IMR-90 (cell line): Measurements from ENCODE around the gene CLIC5. TPM values are rescaled to one million over a fixed set of nuclear protein-coding genes. Genes with fewer than 3 reads are reported as not detected.

ENCODE experiments used
- ATAC-seq: fragments of 200-7000 bp; cut with Tn5 transposase; 2 replicates; pipeline ENCODE4 v1.9.1; 2020; ENCODE audit warnings: low read depth, mild to moderate bottlenecking, moderate library complexity
- BruUV-seq: library from RNA; stranded (reverse); fragments of 400-500 nt; replicated peaks from 2 replicates; lab custom pipeline; 2021; lab: Mats Ljungman, UMichigan
- CTCF ChIA-PET: fragments of 300-600 bp; formaldehyde crosslinking; extraction: SDS; loops from one replicate; lab custom pipeline; 2021; ENCODE audit warnings: antibody characterized with exemption; lab: Yijun Ruan, JAX
- POLR2A ChIA-PET: fragments of 300-600 bp; sonication (Branson Sonifier 250); formaldehyde crosslinking; loops from one replicate; lab custom pipeline; 2022; ENCODE audit warnings: antibody characterized with exemption; ENCODE audit not compliant: unreplicated experiment; lab: Charles Lee
- DNase-seq: peaks from one replicate; pipeline ENCODE4 v3.0.0; 2013
- H2AFZ ChIP-seq: replicated peaks from 2 replicates; pipeline ENCODE3; 2013; ENCODE audit warnings: low read length, mild to moderate bottlenecking; ENCODE audit not compliant: poor library complexity
- H2AK5ac ChIP-seq: 2 replicates; pipeline ENCODE4 v1.6.1; 2013; ENCODE audit warnings: low read depth, low read length, inconsistent platforms
- H2AK9ac ChIP-seq: replicated peaks from 2 replicates; pipeline ENCODE3; 2013; ENCODE audit warnings: mild to moderate bottlenecking, low read depth, low read length, moderate library complexity; ENCODE audit not compliant: poor library complexity
- H2BK120ac ChIP-seq: 2 replicates; pipeline ENCODE4 v1.6.1; 2013; ENCODE audit warnings: low read depth, low read length, inconsistent platforms
- H2BK15ac ChIP-seq: 3 replicates; pipeline ENCODE4 v1.6.1; 2013; ENCODE audit warnings: low read depth, low read length, inconsistent platforms
- H2BK20ac ChIP-seq: 2 replicates; pipeline ENCODE4 v1.6.1; 2013; ENCODE audit warnings: low read depth, mild to moderate bottlenecking, inconsistent platforms, low read length, moderate library complexity
- H2BK5ac ChIP-seq: 2 replicates; pipeline ENCODE4 v1.6.1; 2013; ENCODE audit warnings: mild to moderate bottlenecking, low read depth, low read length, inconsistent platforms; ENCODE audit not compliant: poor library complexity, severe bottlenecking
- H3K14ac ChIP-seq: replicated peaks from 2 replicates; pipeline ENCODE4 v1.6.1; 2013; ENCODE audit warnings: low read depth, low read length, inconsistent platforms
- H3K18ac ChIP-seq: 2 replicates; pipeline ENCODE4 v1.6.1; 2013; ENCODE audit warnings: low read depth, low read length, control low read depth
- H3K23ac ChIP-seq: 2 replicates; pipeline ENCODE4 v1.6.1; 2013; ENCODE audit warnings: low read depth, low read length, inconsistent platforms
- H3K27ac ChIP-seq: 2 replicates; pipeline ENCODE4 v1.5.1; 2013; ENCODE audit warnings: mild to moderate bottlenecking, control low read depth, low read length; ENCODE audit not compliant: insufficient read depth
- H3K27me3 ChIP-seq: 2 replicates; pipeline ENCODE4 v1.6.1; 2013; ENCODE audit warnings: low read length; ENCODE audit not compliant: control insufficient read depth, insufficient read depth
- H3K36me3 ChIP-seq: 2 replicates; pipeline ENCODE4 v1.6.1; 2013; ENCODE audit warnings: low read length, mixed read lengths; ENCODE audit not compliant: control insufficient read depth, insufficient read depth
- H3K4ac ChIP-seq: 2 replicates; pipeline ENCODE4 v1.6.1; 2013; ENCODE audit warnings: low read depth, low read length, inconsistent platforms
- H3K4me1 ChIP-seq: 2 replicates; pipeline ENCODE4 v1.6.1; 2013; ENCODE audit warnings: low read length, mixed read lengths; ENCODE audit not compliant: control insufficient read depth, insufficient read depth
- H3K4me2 ChIP-seq: 2 replicates; pipeline ENCODE4 v1.6.1; 2013; ENCODE audit warnings: low read depth, mild to moderate bottlenecking, control low read depth, low read length, moderate library complexity
- H3K4me3 ChIP-seq: 2 replicates; pipeline ENCODE4 v1.5.1; 2013; ENCODE audit warnings: low read depth, mild to moderate bottlenecking, control low read depth, low read length, moderate library complexity; ENCODE audit not compliant: insufficient read depth
- H3K56ac ChIP-seq: 2 replicates; pipeline ENCODE4 v1.6.1; 2013; ENCODE audit warnings: low read length, inconsistent platforms; ENCODE audit not compliant: insufficient read depth; ENCODE audit errors: extremely low read depth
- H3K79me1 ChIP-seq, 2 experiments: 2 replicates each; pipeline ENCODE4 v1.6.1; 2013; ENCODE audit warnings: low read length in 2 of 2, inconsistent platforms in 1 of 2, low read depth in 1 of 2
- H3K9ac ChIP-seq: 2 replicates; pipeline ENCODE4 v1.6.1; 2013; ENCODE audit warnings: low read depth, low read length, control low read depth
- H3K9me1 ChIP-seq: 2 replicates; pipeline ENCODE4 v1.6.1; 2013; ENCODE audit warnings: low read length, inconsistent platforms; ENCODE audit not compliant: insufficient read depth
- H3K9me3 ChIP-seq: 2 replicates; pipeline ENCODE4 v1.6.1; 2013; ENCODE audit warnings: low read length; ENCODE audit not compliant: control insufficient read depth, insufficient read depth
- H4K20me1 ChIP-seq: 2 replicates; pipeline ENCODE4 v1.6.1; 2013; ENCODE audit warnings: low read length, inconsistent platforms; ENCODE audit not compliant: insufficient read depth
- H4K5ac ChIP-seq: 2 replicates; pipeline ENCODE4 v1.6.1; 2013; ENCODE audit warnings: mild to moderate bottlenecking, low read depth, low read length, control low read depth
- H4K8ac ChIP-seq, 2 experiments: 2 replicates each; pipeline ENCODE4 v1.6.1; 2013; ENCODE audit warnings: low read depth in 2 of 2, low read length in 2 of 2, control low read depth in 1 of 2, inconsistent platforms in 1 of 2
- H4K91ac ChIP-seq: 2 replicates; pipeline ENCODE4 v1.6.1; 2013; ENCODE audit warnings: low read depth, low read length, inconsistent platforms; ENCODE audit not compliant: insufficient read depth
- CEBPB ChIP-seq: IDR thresholded peaks from 2 replicates; pipeline ENCODE4 v1.6.1; 2012; ENCODE audit warnings: low read depth, low read length, improper control_type of control experiment
- FOS ChIP-seq: fragments of 150-350 bp; IDR thresholded peaks from 2 replicates; pipeline ENCODE4 v1.6.1; 2016; ENCODE audit warnings: low read depth, low read length
- MAFK ChIP-seq: IDR thresholded peaks from 2 replicates; pipeline ENCODE4 v1.6.1; 2012; ENCODE audit warnings: low read depth, low read length, improper control_type of control experiment
- MXI1 ChIP-seq: IDR thresholded peaks from 2 replicates; pipeline ENCODE4 v1.6.1; 2012; ENCODE audit warnings: low read depth, mild to moderate bottlenecking, low read length, moderate library complexity, borderline replicate concordance
- RAD21 ChIP-seq: IDR thresholded peaks from 2 replicates; pipeline ENCODE4 v1.6.1; 2012; ENCODE audit warnings: low read length, improper control_type of control experiment
- RFX5 ChIP-seq: IDR thresholded peaks from 2 replicates; pipeline ENCODE4 v1.8.0; 2012; ENCODE audit warnings: low read depth, mild to moderate bottlenecking, low read length, moderate library complexity
- SMC3 ChIP-seq: fragments of 150-350 bp; IDR thresholded peaks from 2 replicates; pipeline ENCODE4 v1.6.1; 2016; ENCODE audit warnings: low read depth, mild to moderate bottlenecking, antibody characterized with exemption, low read length, moderate library complexity
- dilution Hi-C: fragments of 300-500 bp; cut with HindIII; formaldehyde crosslinking; loops from one replicate; pipeline ENCODE4 v1.14.3; 2018; ENCODE audit warnings: low sequenced_read_pairs; ENCODE audit not compliant: unreplicated experiment
- in situ Hi-C: fragments of 300-500 bp; cut with MboI; formaldehyde crosslinking; loops from 3 replicates; pipeline ENCODE4 v1.14.3; 2019; ENCODE audit warnings: low sequenced_read_pairs, inconsistent platforms, mixed read lengths
- intact Hi-C: fragments of 100-400 bp; cut with micrococcal nuclease; formaldehyde crosslinking; loops from 2 replicates; pipeline ENCODE4 v1.10.0; 2022
- polyA plus RNA-seq, 3 experiments: library from polyadenylated mRNA; depleted of rRNA; stranded (reverse); fragments of >200 nt; gene quantifications; 2 replicates each; pipeline ENCODE4 v1.2.3, GENCODE V29; 2012; ENCODE audit warnings: low replicate concordance in 1 of 3
- total RNA-seq: library from RNA; depleted of rRNA; stranded (reverse); fragments of >200 nt; gene quantifications from 2 replicates; pipeline ENCODE4 v1.2.3, GENCODE V29; 2012
- TF ChIP-seq, protein P1 (sequence below): conservative IDR thresholded peaks from 2 replicates; pipeline ENCODE4 v1.5.1; 2012; ENCODE audit warnings: mild to moderate bottlenecking, low read depth, low read length, improper control_type of control experiment
- TF ChIP-seq, protein P2 (sequence below): fragments of 150-350 bp; IDR thresholded peaks from 2 replicates; pipeline ENCODE4 v1.6.1; 2017; ENCODE audit warnings: mild to moderate bottlenecking, antibody characterized with exemption, low read length, low read depth
- TF ChIP-seq, protein P3 (sequence below): fragments of 150-350 bp; IDR thresholded peaks from 2 replicates; pipeline ENCODE4 v1.6.1; 2016; ENCODE audit warnings: low read depth, mild to moderate bottlenecking, low read length, moderate library complexity, borderline replicate concordance

CLIC5 gene
- total and polyA plus RNA-seq, 2 of the 4 experiments (the other 2 are of a cell fraction) = not detected

DNA sequence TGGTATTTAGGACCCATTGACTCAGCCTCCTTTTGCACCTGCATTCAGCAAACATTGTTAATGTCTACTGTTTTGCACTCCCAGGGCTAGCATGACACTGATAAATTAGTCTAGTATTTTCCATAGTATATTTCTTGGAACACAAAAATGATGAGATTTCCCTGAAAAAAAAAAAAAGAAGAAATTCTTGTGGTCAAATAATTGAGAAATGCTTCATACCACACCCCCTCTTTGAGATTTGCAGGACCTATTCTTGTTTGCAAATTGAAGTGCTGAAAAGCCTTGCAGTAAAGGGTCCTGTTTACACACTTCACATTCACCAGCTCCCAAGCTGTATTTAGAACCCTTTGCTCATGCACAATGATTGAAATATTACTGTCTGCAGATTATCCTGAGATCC lies 36.3 kb upstream of the CLIC5 start:
- POLR2A ChIA-PET = no interaction called here

More for the DNA sequence above, 36.3 kb upstream of the CLIC5 start:
- Histone ChIP-seq H3K4ac (no peak overlapping the region), H2AK5ac (no peak overlapping the region), H2BK5ac (no peak overlapping the region), H3K79me1 (no peaks in the 10 kb centered on the region), H2BK20ac (no peak overlapping the region), H3K4me1 (no peaks in the 10 kb centered on the region), H3K9me1 (no peaks in the 10 kb centered on the region), H3K4me3 (no peak overlapping the region), H3K9ac (no peak overlapping the region), H2AFZ (no peak overlapping the region), H3K9me3 (no peaks in the 10 kb centered on the region), H3K18ac (no peak overlapping the region), H3K23ac (no peak overlapping the region), H4K20me1 (no peaks in the 10 kb centered on the region), H4K5ac (no peak overlapping the region), H3K56ac (no peak overlapping the region), H2AK9ac (no peak overlapping the region), H2BK120ac (no peak overlapping the region), H3K27me3 (no peaks in the 10 kb centered on the region), H3K36me3 (no peaks in the 10 kb centered on the region), H4K91ac (no peak overlapping the region), H2BK15ac (no peak overlapping the region), H3K4me2 (no peak overlapping the region), H4K8ac (no peak overlapping the region), H3K14ac (no peak overlapping the region), H3K27ac (no peak overlapping the region)
- CTCF ChIA-PET = no interaction called here
- in situ Hi-C loops = no loop called here
- ATAC-seq (no peak), DNase-seq (no peak)
- no peak for TF ChIP-seq RAD21
- TF ChIP-seq, protein P1, sequence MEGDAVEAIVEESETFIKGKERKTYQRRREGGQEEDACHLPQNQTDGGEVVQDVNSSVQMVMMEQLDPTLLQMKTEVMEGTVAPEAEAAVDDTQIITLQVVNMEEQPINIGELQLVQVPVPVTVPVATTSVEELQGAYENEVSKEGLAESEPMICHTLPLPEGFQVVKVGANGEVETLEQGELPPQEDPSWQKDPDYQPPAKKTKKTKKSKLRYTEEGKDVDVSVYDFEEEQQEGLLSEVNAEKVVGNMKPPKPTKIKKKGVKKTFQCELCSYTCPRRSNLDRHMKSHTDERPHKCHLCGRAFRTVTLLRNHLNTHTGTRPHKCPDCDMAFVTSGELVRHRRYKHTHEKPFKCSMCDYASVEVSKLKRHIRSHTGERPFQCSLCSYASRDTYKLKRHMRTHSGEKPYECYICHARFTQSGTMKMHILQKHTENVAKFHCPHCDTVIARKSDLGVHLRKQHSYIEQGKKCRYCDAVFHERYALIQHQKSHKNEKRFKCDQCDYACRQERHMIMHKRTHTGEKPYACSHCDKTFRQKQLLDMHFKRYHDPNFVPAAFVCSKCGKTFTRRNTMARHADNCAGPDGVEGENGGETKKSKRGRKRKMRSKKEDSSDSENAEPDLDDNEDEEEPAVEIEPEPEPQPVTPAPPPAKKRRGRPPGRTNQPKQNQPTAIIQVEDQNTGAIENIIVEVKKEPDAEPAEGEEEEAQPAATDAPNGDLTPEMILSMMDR = no peak
- TF ChIP-seq FOS = no peak
- TF ChIP-seq, protein P2, sequence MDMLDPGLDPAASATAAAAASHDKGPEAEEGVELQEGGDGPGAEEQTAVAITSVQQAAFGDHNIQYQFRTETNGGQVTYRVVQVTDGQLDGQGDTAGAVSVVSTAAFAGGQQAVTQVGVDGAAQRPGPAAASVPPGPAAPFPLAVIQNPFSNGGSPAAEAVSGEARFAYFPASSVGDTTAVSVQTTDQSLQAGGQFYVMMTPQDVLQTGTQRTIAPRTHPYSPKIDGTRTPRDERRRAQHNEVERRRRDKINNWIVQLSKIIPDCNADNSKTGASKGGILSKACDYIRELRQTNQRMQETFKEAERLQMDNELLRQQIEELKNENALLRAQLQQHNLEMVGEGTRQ = no peak
- TF ChIP-seq CEBPB = no peak
- no peak for TF ChIP-seq MXI1
- TF ChIP-seq, protein P3, sequence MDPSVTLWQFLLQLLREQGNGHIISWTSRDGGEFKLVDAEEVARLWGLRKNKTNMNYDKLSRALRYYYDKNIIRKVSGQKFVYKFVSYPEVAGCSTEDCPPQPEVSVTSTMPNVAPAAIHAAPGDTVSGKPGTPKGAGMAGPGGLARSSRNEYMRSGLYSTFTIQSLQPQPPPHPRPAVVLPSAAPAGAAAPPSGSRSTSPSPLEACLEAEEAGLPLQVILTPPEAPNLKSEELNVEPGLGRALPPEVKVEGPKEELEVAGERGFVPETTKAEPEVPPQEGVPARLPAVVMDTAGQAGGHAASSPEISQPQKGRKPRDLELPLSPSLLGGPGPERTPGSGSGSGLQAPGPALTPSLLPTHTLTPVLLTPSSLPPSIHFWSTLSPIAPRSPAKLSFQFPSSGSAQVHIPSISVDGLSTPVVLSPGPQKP = no peak
- TF ChIP-seq RFX5 = no peak
- no peak for TF ChIP-seq MAFK
- TF ChIP-seq SMC3 = no peak
- dilution Hi-C loops = no loop called here
- intact Hi-C loops = no loop called here
- no TSS peak for BruUV-seq
